NCI-H1092 treated with DMSO at 0.1 percent for 48 hours (cell line): Measurements from ENCODE around the gene ATP11B.

Experiments used
- DNase-seq: peaks from one replicate; lab custom pipeline; 2025; lab: John Stamatoyannopoulos, UW

ATP11B gene

GRCh38 chr3:182792901-182793662, at the start of gene ATP11B:
Gene ATP11B (plus strand): TSS chr3:182793504. CDS start chr3:182793760, 256 bp downstream.
- DNase-seq = peak; percentile 70

DNA sequence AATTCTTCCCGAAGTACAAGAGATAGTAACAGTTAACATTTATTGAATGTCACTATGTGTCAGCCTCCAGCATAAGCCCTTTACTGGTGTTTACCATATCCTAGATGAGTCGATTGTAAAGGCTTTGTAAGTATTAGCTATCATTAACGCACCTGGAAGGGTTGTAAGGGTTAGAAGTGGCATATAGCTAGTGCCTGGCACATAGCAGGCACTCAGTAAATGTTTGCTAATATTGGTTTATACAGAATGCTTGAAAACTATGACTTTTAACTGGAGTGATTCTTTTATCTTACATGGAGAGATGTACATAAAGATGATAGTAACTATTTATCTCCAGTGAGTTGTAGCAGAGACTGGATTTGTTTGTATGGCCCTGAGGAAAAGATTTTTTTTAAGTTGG, 46.3 kb upstream of the ATP11B start:
- DNase-seq = no peak

DNA sequence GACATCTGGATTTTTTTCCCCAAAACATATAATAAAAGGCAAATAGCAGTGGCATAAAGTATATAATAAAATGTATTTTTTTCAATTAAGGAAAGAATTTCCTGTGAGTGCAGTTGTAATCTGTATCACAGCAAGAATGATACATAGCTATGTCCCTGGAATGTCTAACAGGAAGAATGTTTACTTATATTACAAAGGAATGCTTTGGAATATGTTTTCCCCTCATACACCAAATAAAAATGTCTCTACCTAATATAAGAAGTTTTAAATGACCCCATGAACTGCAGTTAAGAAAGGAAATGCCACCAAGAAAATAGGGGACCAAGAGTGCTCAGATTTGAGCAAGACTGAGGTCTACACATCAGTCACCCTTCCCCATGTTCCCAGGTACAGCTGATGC, 38.0 kb upstream of the ATP11B start:
- no peak for DNase-seq

DNA sequence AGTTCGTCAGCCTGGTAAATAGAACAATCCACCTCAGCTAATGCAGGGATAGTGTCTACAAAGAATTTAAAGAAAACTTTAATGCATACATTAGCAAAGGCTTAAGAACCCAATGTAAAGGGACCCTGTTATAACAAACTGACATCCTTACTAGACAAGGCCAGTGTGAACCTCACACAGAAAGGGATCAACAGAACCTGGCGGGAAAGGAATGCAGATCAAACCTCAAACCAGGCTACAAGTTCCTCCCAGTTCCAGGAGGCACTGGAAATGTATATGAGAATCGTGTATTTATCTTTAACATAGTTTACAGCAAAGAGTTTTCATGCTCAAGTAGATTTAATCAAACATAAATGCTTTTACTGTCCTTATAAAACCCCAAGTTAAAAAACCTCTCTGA, 37.6 kb upstream of the ATP11B start:
- no peak for DNase-seq

GRCh38 chr3:182760576-182761164, 32.6 kb upstream of the ATP11B start:
- DNase-seq = no peak

- no peak for DNase-seq
Measured at GRCh38 chr3:182763896-182764295, 29.4 kb upstream of the ATP11B start.

- no peak for DNase-seq
Measured at GRCh38 chr3:182765287-182765686, 28.0 kb upstream of the ATP11B start.

DNA sequence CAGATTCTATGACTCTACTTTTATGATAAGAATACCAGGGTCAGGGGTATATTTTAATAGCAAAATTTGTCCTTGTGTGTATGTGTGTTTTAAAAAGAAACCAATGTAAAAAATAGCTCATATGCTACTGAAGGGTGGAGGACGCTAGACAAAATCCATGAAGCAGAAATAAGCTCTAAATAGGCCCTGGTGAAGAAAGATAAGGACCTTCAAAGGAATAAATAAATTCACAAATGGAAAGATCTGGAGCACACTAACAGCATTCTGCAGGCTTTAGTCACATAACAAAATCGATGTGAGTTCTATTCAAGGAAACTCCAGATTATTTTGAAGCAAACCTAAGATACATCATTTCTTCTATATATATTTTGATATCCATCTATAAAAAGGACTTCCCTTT, 27.2 kb upstream of the ATP11B start:
- DNase-seq = no peak

- no peak for DNase-seq
Measured at GRCh38 chr3:182768413-182768812, 24.9 kb upstream of the ATP11B start.

GRCh38 chr3:182769673-182770072, 23.6 kb upstream of the ATP11B start:
- DNase-seq = no peak

DNA sequence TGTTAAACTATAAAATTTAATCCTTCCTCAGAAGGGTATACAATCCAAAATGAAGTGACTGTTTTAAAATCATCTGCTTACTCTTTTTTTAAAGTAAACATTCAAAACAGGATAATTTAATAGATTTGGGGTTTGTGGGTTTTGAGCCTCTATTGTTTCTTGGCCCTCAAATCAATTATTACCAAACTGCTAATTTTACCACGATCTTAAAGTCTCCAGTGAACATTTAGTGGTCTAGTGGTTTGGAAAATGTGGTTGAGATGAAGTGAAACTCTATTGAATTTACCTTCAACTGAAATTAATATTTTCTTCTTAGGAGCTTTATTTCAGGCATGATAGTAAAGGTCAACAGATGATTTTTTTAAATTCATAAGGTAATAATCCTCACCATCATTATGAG, 11.2 kb upstream of the ATP11B start:
- no peak for DNase-seq

DNA sequence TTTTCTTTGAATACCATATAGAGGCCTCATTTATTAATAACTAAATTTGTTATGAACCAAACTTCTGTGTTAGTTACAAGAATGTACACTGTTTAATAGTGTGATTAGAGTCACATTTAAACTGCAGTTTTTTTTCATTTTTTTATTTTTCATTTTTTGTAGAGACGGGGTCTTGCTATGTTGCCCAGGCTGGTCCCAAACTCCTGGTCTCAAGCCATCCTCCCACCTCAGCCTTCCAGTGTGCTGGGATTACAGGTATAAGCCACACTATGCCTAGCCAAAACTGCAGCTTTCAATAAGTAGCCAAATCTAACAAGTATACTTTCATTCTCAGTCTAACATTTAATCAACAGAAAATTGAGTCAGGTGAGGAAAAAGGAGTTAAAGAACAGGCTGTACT, 10.2 kb upstream of the ATP11B start:
- no peak for DNase-seq

DNA sequence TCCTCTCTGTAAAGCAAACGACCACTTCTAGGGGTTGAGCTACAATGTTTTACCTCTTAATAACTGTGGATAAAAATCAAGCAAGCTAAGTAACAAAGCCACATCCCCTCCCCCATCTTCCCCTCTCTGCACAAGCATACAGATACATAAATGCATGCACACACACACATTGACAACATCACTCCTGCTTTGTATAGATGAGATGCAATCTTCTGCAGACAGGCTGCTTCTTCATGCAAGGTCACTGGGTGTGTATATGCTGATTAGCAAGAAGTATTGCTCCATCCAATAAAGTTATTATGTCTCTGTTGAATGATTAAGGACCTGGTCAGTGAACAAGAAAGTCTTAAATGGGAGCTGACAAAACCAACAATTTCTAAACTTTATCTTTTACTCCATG, 8.8 kb upstream of the ATP11B start:
- DNase-seq = no peak

GRCh38 chr3:182785142-182785541, 8.2 kb upstream of the ATP11B start:
- DNase-seq = no peak

DNA sequence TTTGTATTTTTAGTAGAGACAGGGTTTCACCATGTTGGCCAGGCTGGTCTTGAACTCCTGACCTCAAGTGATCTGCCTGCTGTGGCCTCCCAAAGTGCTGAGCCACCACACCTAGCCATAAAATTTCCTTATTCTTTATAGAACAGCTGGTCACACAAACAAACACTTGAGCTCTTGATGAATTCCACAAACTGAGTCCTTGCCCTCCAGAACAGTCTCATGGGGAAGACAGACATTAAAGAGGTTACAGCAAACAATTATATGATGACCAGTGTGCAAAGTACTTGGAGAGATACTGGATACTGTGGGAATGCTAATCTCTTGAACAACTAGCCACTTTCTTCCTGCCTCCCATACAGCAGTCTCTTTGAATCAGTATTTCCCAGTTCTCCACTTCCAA, 7.5 kb upstream of the ATP11B start:
- no peak for DNase-seq

DNA sequence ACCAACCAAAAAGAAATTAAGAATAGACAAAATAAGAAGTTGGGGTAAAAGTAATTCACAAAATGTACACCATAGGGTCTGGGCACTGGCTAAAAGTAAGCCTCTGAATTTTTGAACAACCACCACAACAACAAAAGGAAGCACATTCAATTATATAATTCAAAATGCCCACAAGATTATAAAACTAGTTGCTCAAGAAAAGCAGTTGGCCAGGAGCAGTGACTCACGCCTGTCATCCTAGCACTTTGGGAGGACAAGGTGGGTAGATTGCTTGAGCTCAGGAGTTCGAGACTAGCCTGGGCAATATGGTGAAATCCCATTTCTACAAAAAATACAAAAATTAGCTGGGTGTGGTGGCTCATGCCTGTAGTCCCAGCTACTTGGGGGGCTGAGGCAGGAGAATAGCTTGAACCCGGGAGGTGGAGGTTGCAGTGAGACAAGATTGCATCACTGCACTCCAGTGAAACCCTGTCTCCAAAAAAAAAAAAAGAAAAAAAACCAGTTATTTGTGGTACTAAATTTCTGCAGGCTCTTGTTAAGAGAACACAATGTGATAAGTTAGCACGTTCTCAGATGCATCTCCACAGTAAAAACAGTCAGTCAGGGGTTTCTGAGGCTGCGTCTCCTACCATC, 6.6 kb upstream of the ATP11B start:
- DNase-seq = no peak

DNA sequence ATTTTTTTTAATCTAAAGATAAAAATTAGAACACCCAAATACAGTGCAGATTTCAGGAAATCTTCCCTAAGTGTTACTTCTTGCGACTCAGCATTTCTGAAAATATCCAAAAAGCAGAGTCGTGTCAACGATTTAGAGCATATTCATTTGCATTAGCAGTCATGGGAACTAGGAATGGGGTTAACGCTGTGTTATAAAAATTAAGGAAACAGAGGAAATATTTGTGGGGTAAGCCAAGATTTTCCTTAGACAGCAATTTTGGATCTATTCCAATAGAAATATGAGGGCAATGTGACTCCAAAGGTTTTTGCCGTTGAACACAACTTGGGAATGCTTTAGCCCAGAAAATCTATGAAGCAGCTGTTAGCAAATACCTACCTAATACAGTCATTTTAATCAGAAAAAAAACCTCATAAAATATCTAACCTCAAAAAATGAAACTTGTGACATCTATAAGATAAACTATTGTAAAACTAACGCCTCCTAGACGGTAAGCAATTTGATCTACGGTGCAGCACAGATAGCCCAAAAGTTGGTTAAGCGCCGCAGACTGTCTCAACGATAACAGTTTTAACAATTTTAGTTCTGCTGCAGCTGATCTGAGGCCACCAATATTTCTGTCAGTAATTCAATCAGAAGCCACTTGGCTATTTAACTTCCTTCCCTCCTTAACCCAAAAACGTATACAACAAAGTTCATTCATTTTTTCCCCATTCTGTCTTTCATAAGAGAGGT, 5.8 kb upstream of the ATP11B start:
- no peak for DNase-seq

DNA sequence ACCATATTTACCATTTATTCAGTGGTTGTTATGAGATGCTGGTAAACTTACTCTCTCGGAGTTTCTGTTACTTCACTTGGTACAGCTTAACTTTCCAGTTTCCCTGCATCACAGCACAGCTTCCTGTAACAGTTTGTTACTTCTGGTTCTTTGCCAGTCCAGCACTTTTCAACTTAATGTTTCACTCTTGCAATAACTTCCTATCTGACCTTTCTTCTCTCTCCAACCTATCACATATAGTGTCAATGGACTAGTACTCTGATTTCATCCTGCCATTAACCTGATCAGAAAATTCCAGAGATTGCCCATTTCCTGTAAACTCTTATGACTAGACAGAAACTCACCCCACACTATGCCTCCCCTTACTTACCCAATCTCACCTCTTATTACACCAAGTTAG, 3.9 kb upstream of the ATP11B start:
- DNase-seq = no peak

- no peak for DNase-seq
Measured at GRCh38 chr3:182790612-182791011, 2.7 kb upstream of the ATP11B start.

GRCh38 chr3:182793663-182794454, 555 bp downstream of the ATP11B start:
- peak; percentile 23 for DNase-seq

GRCh38 chr3:182794455-182795388, 1.4 kb downstream of the ATP11B start:
- peak; percentile 17 for DNase-seq
